GM12878 (cell line): Measurements from ENCODE around the gene DYSF. TPM values are rescaled to one million over a fixed set of nuclear protein-coding genes. Genes with fewer than 3 reads are reported as not detected.

ENCODE experiments used
- ATAC-seq: fragments of 200-7000 bp; cut with Tn5 transposase; 3 replicates; pipeline ENCODE4 v1.9.1; 2020; ENCODE audit warnings: mild to moderate bottlenecking, moderate library complexity
- BruUV-seq: library from RNA; stranded (reverse); fragments of 400-500 nt; replicated peaks from 2 replicates; lab custom pipeline; 2021; lab: Mats Ljungman, UMichigan
- CTCF ChIA-PET: fragments of 300-600 bp; sonication (Branson Sonifier 250); formaldehyde crosslinking; extraction: SDS; loops from one replicate; lab custom pipeline; 2021; ENCODE audit warnings: inconsistent platforms; lab: Yijun Ruan, JAX
- POLR2A ChIA-PET: fragments of 350-600 bp; formaldehyde crosslinking; extraction: SDS; loops from one replicate; lab custom pipeline; 2021; ENCODE audit warnings: inconsistent platforms; lab: Charles Lee
- RAD21 ChIA-PET: fragments of 300-600 bp; sonication (Branson Sonifier 250); formaldehyde crosslinking; loops from one replicate; lab custom pipeline; 2023; ENCODE audit warnings: antibody characterized with exemption; ENCODE audit not compliant: unreplicated experiment; lab: Charles Lee
- SMC1A ChIA-PET: fragments of 300-600 bp; sonication (Branson Sonifier 250); formaldehyde crosslinking; loops from one replicate; lab custom pipeline; 2023; ENCODE audit not compliant: unreplicated experiment, uncharacterized antibody; lab: Charles Lee
- DNase-seq: peaks from one replicate; pipeline ENCODE4 v3.0.0-alpha.2; 2011; ENCODE audit warnings: low read depth, low spot score
- FAIRE-seq: peaks from 3 replicates; lab custom pipeline; 2011; peaks lifted over from hg19 to GRCh38; lab: Jason Lieb, UNC
- H2AFZ ChIP-seq: 2 replicates; pipeline ENCODE4 v1.6.0; 2011; ENCODE audit warnings: low read depth, low read length, control low read depth; ENCODE audit not compliant: control insufficient read depth
- H3K27ac ChIP-seq: 2 replicates; pipeline ENCODE4 v1.5.1; 2011; ENCODE audit warnings: control low read depth; ENCODE audit not compliant: control insufficient read depth, insufficient read depth
- H3K27me3 ChIP-seq, 2 experiments: replicated peaks in 1 of 2; 2 replicates each; pipeline versions ENCODE4 v1.6.0 to v1.6.1; 2011; ENCODE audit warnings: low read length in 1 of 2; ENCODE audit not compliant: control insufficient read depth in 2 of 2, insufficient read depth in 2 of 2
- H3K36me3 ChIP-seq, 2 experiments: 2 replicates each; pipeline ENCODE4 v1.5.1; 2011; ENCODE audit warnings: low read length in 1 of 2; ENCODE audit not compliant: control insufficient read depth in 2 of 2, insufficient read depth in 2 of 2
- H3K4me1 ChIP-seq: 2 replicates; pipeline ENCODE4 v1.6.1; 2011; ENCODE audit warnings: mild to moderate bottlenecking, low read length, moderate library complexity, mixed read lengths; ENCODE audit not compliant: control insufficient read depth, insufficient read depth
- H3K4me2 ChIP-seq: 2 replicates; pipeline ENCODE4 v1.6.0; 2011; ENCODE audit warnings: control low read depth; ENCODE audit not compliant: control insufficient read depth, insufficient read depth
- H3K4me3 ChIP-seq: fragments of 200-600 bp; sonication (generic); 2 replicates; pipeline ENCODE4 v1.5.1; 2016
- H3K79me2 ChIP-seq: 2 replicates; pipeline ENCODE4 v1.6.0; 2011; ENCODE audit warnings: low read length; ENCODE audit not compliant: control insufficient read depth, insufficient read depth
- H3K9ac ChIP-seq: 2 replicates; pipeline ENCODE4 v1.8.0; 2011; ENCODE audit warnings: low read length, control low read depth, mixed read lengths; ENCODE audit not compliant: control insufficient read depth, insufficient read depth
- H3K9me3 ChIP-seq: replicated peaks from 3 replicates; pipeline ENCODE4 v1.5.1; 2011; ENCODE audit warnings: mild to moderate bottlenecking, low read length; ENCODE audit not compliant: control insufficient read depth, insufficient read depth
- H4K20me1 ChIP-seq: 2 replicates; pipeline ENCODE4 v1.6.0; 2011; ENCODE audit not compliant: control insufficient read depth, insufficient read depth
- CBX5 ChIP-seq: sonication (generic); IDR thresholded peaks from 2 replicates; pipeline ENCODE4 v1.6.1; 2016; ENCODE audit warnings: low read depth, moderate library complexity, mild to moderate bottlenecking, inconsistent platforms
- E2F4 ChIP-seq: IDR thresholded peaks from 2 replicates; pipeline ENCODE4 v1.6.1; 2012; ENCODE audit warnings: low read depth, low read length, improper control_type of control experiment
- EP300 ChIP-seq, 2 experiments: fragments of 150-350 bp in 1 of 2; IDR thresholded peaks; 2 replicates each; pipeline ENCODE4 v1.6.1; 2011 to 2012; ENCODE audit warnings: low read depth in 2 of 2, low read length in 2 of 2, borderline replicate concordance in 1 of 2, improper control_type of control experiment in 1 of 2, inconsistent platforms in 1 of 2; ENCODE audit not compliant: control insufficient read depth in 1 of 2
- GABPA ChIP-seq: IDR thresholded peaks from 2 replicates; pipeline ENCODE4 v1.6.1; 2014; ENCODE audit warnings: antibody characterized with exemption, low read depth, mild to moderate bottlenecking, inconsistent platforms
- PKNOX1 ChIP-seq: fragments of 450-650 bp; IDR thresholded peaks from 2 replicates; pipeline ENCODE4 v1.6.1; 2016; ENCODE audit warnings: mild to moderate bottlenecking
- RCOR1 ChIP-seq: conservative IDR thresholded peaks from 2 replicates; pipeline ENCODE4 v1.6.1; 2012; ENCODE audit warnings: low read depth, low read length, improper control_type of control experiment
- ZBTB40 ChIP-seq: fragments of 450-650 bp; IDR thresholded peaks from 2 replicates; pipeline ENCODE4 v1.6.1; 2016; ENCODE audit warnings: mild to moderate bottlenecking, moderate library complexity, borderline replicate concordance
- ZNF592 ChIP-seq: fragments of 450-650 bp; IDR thresholded peaks from 2 replicates; pipeline ENCODE4 v1.6.1; 2017; ENCODE audit warnings: mild to moderate bottlenecking, moderate library complexity
- in situ Hi-C: fragments of 300-500 bp; cut with MboI; formaldehyde crosslinking; loops from 9 replicates; pipeline ENCODE4 v1.14.3; 2018; ENCODE audit warnings: mixed read lengths
- intact Hi-C: fragments of 100-400 bp; cut with micrococcal nuclease; formaldehyde crosslinking; loops from one replicate; pipeline ENCODE4 v1.14.2; 2022; ENCODE audit not compliant: unreplicated experiment
- polyA plus RNA-seq, 11 experiments: library from polyadenylated mRNA; depleted of rRNA in 4 of 11; unstranded in 6 of 11; stranded (reverse) in 5 of 11; fragments of >200 nt; fragmentation: Nextera tagmentation in 4 of 11; fragmentation: Illumina TruSeq in 1 of 11; extraction: Ambion mirVana in 4 of 11; extraction: Trizol in 1 of 11; gene quantifications; 1 replicate in 1 of 11; 2 replicates in 10 of 11; pipeline versions ENCODE4 v1.2.1 to v1.2.3, GENCODE V29; 2011 to 2016; ENCODE audit warnings: inconsistent platforms in 2 of 11, missing spikeins in 2 of 11, low read depth in 1 of 11
- total RNA-seq, 4 experiments: library from RNA; depleted of rRNA in 3 of 4; stranded (reverse); fragments of >200 nt in 3 of 4; fragmentation: Illumina TruSeq in 1 of 4; extraction: Trizol in 1 of 4; gene quantifications; 2 replicates each; pipeline versions ENCODE4 v1.2.1 to v1.2.3, GENCODE V29; 2013 to 2021

The DYSF gene
- total and polyA plus RNA-seq, 10 of the 15 experiments (the other 5 are each of a cell fraction or from before 2014, with no cell fraction given), result under 0.01 to 0.15 (median 0.03) TPM; not detected in 7

GRCh38 chr2:71734620-71735019, 281.3 kb downstream of the DYSF start:
- ATAC-seq, result no peak
- in situ Hi-C loops (no loop called here), intact Hi-C loops (no loop called here)
- no peaks in the 10 kb centered on the region for H4K20me1 ChIP-seq
- no peaks in the 10 kb centered on the region for H3K9me3 ChIP-seq
- H3K27ac ChIP-seq, result no peak overlapping the region
- no peak overlapping the region for H3K4me3 ChIP-seq
- DNase-seq, result no peak
- ChIA-PET CTCF (no interaction called here), SMC1A (no interaction called here), RAD21 (no interaction called here), POLR2A (no interaction called here)
- no TSS peak for BruUV-seq
- H2AFZ ChIP-seq, result no peak overlapping the region
- no peaks in the 10 kb centered on the region for H3K27me3 ChIP-seq
- TF ChIP-seq GABPA (no peak), E2F4 (no peak), ZBTB40 (no peak), ZNF592 (no peak), EP300 (IDR thresholded peaks at IDR 0.05; ENCODE audit: borderline replicate concordance in 1 of 2, control insufficient read depth in 1 of 2, low read depth in 2 of 2, low read length in 2 of 2) (no peak), RCOR1 (no peak), PKNOX1 (no peak), CBX5 (no peak)
- no peaks in the 10 kb centered on the region for H3K79me2 ChIP-seq
- no peaks in the 10 kb centered on the region for H3K4me1 ChIP-seq
- FAIRE-seq, result no peak
- no peak overlapping the region for H3K9ac ChIP-seq
- no peaks in the 10 kb centered on the region for H3K36me3 ChIP-seq
- H3K4me2 ChIP-seq, result no peak overlapping the region
